AG10803 (cell line): Measurements from ENCODE around the gene UBAP1L.

Source experiments
- DNase-seq: peaks from one replicate; pipeline ENCODE4 v3.0.0; 2010; ENCODE audit warnings: low read depth
- H3K4me3 ChIP-seq: 2 replicates; pipeline ENCODE4 v1.5.1; 2011; ENCODE audit warnings: mild to moderate bottlenecking, low read length, control low read depth
- CTCF ChIP-seq: conservative IDR thresholded peaks from 2 replicates; pipeline ENCODE4 v1.5.1; 2011; ENCODE audit warnings: mild to moderate bottlenecking, low read length, control low read depth, inconsistent platforms

Gene UBAP1L

DNA sequence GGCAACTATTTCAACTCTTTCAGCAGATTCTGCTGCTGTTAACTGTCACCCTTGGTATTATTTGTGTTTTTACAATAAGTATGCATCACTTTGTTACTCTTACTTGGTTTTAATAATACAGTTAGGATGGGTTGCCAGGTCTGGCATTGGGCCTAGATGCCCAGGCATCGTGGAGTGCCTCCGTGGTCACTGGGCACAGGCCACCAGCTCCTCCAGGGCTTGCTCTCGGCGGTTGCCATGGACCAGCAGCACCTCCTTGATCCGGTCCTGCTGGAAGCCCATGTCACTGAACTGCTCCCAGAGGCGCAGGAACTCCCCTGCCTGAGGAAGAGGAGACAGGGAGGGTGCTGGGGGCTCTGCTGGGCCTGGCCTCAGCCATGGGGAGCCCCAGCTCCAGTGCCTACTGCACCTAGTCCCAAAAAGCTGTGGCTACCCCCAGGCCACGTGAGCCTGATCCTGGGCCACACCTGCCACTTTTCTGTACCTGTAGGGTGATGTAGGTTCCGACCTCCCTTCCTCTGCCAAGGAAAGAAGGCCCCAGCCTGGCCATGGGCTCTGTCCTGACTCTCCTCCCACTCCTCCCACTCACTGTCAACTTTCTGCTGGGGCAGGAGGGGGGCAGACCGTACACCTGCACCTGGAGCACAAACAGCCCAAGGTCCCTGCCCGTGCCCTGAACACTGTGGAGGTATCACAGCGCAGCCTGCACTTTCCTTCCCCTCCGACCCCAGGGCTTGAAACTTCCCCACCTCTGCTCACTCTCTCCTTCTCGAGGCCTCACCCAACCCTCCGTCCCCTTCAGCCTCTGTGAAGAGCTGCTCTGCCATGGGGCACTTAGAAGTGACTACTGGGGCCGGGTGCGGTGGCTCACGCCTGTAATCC, 21.8 kb downstream of the UBAP1L start:
- TF ChIP-seq CTCF = no peak
- H3K4me3 ChIP-seq = no peak overlapping the region
- DNase-seq = no peak

DNA sequence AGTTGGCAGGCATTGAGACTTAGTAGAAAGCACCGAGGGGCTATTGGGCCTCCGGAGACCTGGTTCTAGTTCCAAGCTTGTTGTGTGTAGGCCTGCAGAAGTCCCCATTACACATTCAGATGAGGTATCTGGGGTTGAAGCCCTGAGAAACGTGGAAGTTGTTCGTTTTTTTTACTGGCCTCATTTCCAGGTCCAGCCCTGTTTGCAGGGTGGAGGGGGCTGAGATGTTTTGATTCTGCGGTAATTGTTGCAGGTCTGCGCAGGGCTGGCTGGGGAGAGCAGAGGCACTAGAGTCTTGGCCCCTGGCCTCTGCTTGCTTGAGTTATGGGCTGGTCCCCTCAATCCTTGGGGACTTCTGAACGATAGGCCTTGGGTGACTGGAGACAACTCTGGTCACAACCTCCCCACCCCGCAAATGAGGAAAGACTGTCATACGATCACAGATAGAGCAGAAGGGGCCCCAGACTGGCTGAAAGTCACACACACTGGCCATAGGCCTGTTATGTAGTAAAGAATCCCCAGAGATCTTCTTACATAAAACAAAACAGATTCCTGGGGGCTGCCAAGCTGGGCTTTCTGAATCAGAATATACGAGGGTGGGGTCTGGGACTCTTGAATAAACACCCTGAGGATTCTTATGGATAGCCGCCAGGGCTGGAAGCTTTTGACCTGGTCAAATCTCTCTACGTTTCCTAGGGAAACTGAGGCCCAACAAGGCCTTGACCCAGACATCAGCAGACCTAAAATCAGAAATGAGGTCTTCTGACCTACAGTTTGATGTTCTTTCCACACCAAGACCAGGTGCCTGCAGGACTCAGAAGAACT, 22.8 kb downstream of the UBAP1L start:
- no peak for TF ChIP-seq CTCF
- DNase-seq = no peak
- no peak overlapping the region for H3K4me3 ChIP-seq

DNA sequence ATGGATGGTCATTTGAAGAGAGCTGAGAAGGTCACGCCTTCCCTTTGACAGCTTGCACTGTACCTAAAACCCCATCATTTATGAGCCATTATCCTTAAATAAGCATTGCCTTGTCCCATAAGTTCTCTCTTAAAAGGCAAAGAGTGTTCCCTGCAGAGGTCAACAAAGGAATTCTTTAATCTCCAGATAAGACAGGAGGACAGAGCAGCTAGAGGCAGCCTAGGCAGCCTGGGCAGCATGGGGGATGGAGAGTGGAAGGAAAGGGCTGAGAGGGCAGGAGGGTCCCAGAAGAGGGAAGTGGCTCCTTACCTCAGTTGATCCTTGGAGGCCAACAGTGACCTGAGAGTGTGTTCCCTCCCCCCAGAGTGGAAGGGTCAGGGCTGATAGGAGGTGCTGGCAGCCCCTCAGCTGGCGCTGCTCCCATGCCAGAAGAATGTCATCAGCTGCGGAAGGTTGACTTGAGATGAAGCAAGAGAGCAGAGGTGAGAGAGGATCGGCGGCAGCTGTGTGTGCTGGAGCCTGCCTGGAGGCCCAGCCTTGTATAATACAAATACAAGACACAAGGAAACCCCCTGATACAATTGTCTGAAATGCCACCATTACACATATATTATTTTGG, 25.7 kb downstream of the UBAP1L start:
- TF ChIP-seq CTCF = no peak
- no peak for DNase-seq
- H3K4me3 ChIP-seq = no peak overlapping the region

DNA sequence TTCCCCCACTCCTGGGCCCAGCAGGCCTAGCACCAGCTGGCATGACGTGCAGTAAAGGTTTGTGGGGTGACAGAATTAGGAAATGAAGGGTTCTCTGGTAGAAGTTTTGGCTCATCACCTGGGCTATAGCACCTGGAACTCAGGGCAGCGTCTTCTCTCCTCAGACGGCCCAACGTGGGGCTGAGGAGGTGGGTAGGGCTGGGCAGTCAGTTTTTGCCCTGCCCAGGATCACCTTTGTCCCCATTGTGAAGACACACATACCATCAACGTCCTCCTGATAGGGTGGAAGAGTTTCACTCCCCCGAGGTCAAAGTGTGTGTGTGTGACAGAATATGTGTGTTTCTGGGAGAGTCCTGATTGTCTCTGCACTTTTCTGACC, 26.4 kb downstream of the UBAP1L start:
- no peak overlapping the region for H3K4me3 ChIP-seq
- no peak for TF ChIP-seq CTCF
- no peak for DNase-seq

- H3K4me3 ChIP-seq = no peak overlapping the region
- no peak for DNase-seq
- no peak for TF ChIP-seq CTCF
Measured at GRCh38 chr15:65087873-65088642, 26.9 kb downstream of the UBAP1L start.

DNA sequence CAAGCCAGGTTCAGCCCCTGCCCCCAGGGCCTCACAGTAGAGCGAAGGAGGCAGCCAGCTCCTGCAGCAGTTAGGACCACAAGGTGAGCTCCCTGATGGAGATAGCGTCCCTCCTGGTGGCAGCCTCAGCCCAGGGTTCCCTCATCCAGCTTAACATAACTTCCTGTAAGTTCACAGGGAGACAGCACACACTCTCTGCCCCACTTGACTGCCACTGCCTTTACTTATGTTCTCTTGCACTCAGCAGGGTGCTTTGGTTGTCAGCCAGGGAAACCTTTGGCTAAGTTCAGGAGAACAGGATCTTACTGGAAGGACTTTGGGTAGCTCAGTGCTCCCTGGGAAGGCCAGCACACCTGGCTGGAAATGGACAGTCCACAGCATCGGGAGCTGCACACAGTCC, 27.6 kb downstream of the UBAP1L start:
- DNase-seq = no peak
- no peak overlapping the region for H3K4me3 ChIP-seq
- TF ChIP-seq CTCF = no peak
